ENCODE results near the gene APP.
"Not testable (repeated sequence)": the region's sequence is repeated elsewhere in the genome, so short reads cannot be mapped to it uniquely, and the experiment has no call there.

APP gene

GRCh38 chr21:26093122-26093521, 77.4 kb downstream of the APP start:
- H3K27ac ChIP-seq, result no peak overlapping the region
- H4K20me1 ChIP-seq, result peaks cover 81% of the 10 kb centered on the region
- H3K9ac ChIP-seq, result no peak overlapping the region
- H3K27me3 ChIP-seq, result no peaks in the 10 kb centered on the region
- H3K4me2 ChIP-seq, result no peak overlapping the region
- H3K9me3 ChIP-seq, result no peaks in the 10 kb centered on the region
- H3K36me3 ChIP-seq, result peaks cover 55% of the 10 kb centered on the region
- no peak overlapping the region for H3K4me3 ChIP-seq
- no peaks in the 10 kb centered on the region for H3K4me1 ChIP-seq
- TF ChIP-seq Cebpa-rat (IDR thresholded peaks at IDR 0.05), result no peak

- Histone ChIP-seq H4K20me1 (peaks cover 67% of the 10 kb centered on the region), H3K4me2 (no peak overlapping the region), H3K4me1 (no peaks in the 10 kb centered on the region), H3K27me3 (no peaks in the 10 kb centered on the region), H3K27ac (no peak overlapping the region), H3K4me3 (no peak overlapping the region), H3K9me3 (no peaks in the 10 kb centered on the region), H3K9ac (no peak overlapping the region), H3K36me3 (peaks cover 65% of the 10 kb centered on the region)
- no peak for TF ChIP-seq Cebpa-rat (IDR thresholded peaks at IDR 0.05)
These were observed 79.0 kb downstream of the APP start for GRCh38 chr21:26091480-26092018.

- Histone ChIP-seq H3K27ac (no peak overlapping the region), H3K9me3 (peaks cover 7% of the 10 kb centered on the region; the same call in 1 of the 2 replicates), H3K4me1 (no peaks in the 10 kb centered on the region), H3K27me3 (no peaks in the 10 kb centered on the region), H3K9ac (no peak overlapping the region), H3K36me3 (peaks cover 61% of the 10 kb centered on the region), H3K4me2 (no peak overlapping the region), H4K20me1 (peaks cover 59% of the 10 kb centered on the region), H3K4me3 (no peak overlapping the region)
- no peak for TF ChIP-seq Cebpa-rat (IDR thresholded peaks at IDR 0.05)
These were observed 80.8 kb downstream of the APP start for GRCh38 chr21:26089730-26090129.

- Histone ChIP-seq H4K20me1 (peaks cover 48% of the 10 kb centered on the region), H3K4me2 (no peak overlapping the region), H3K4me3 (no peak overlapping the region), H3K9ac (no peak overlapping the region), H3K4me1 (no peaks in the 10 kb centered on the region), H3K9me3 (peaks cover 13% of the 10 kb centered on the region; the same call in 1 of the 2 replicates), H3K27ac (no peak overlapping the region), H3K27me3 (no peaks in the 10 kb centered on the region), H3K36me3 (peaks cover 67% of the 10 kb centered on the region)
- TF ChIP-seq Cebpa-rat (IDR thresholded peaks at IDR 0.05), result no peak
These were observed 83.2 kb downstream of the APP start for GRCh38 chr21:26087223-26087918.

GRCh38 chr21:26085882-26086281, 84.7 kb downstream of the APP start:
- no peak overlapping the region for H3K4me2 ChIP-seq
- peaks cover 13% of the 10 kb centered on the region; the same call in 1 of the 2 replicates for H3K9me3 ChIP-seq
- H3K9ac ChIP-seq, result no peak overlapping the region
- H3K4me3 ChIP-seq, result no peak overlapping the region
- H3K36me3 ChIP-seq, result peaks cover 65% of the 10 kb centered on the region
- TF ChIP-seq Cebpa-rat (IDR thresholded peaks at IDR 0.05), result no peak
- H4K20me1 ChIP-seq, result peaks cover 35% of the 10 kb centered on the region
- no peak overlapping the region for H3K27ac ChIP-seq
- H3K4me1 ChIP-seq, result no peaks in the 10 kb centered on the region
- H3K27me3 ChIP-seq, result no peaks in the 10 kb centered on the region

GRCh38 chr21:26085127-26085526, 85.4 kb downstream of the APP start:
- Histone ChIP-seq H3K4me1 (no peaks in the 10 kb centered on the region), H3K4me3 (no peak overlapping the region), H3K27ac (no peak overlapping the region), H4K20me1 (peaks cover 28% of the 10 kb centered on the region; the same call in 1 of the 2 replicates), H3K36me3 (peaks cover 65% of the 10 kb centered on the region), H3K4me2 (no peak overlapping the region), H3K9me3 (peaks cover 13% of the 10 kb centered on the region; the same call in 1 of the 2 replicates), H3K27me3 (no peaks in the 10 kb centered on the region), H3K9ac (no peak overlapping the region)
- TF ChIP-seq Cebpa-rat (IDR thresholded peaks at IDR 0.05), result no peak

- TF ChIP-seq Cebpa-rat (IDR thresholded peaks at IDR 0.05), result no peak
- Histone ChIP-seq H3K27me3 (no peaks in the 10 kb centered on the region), H3K4me2 (no peak overlapping the region), H3K9ac (no peak overlapping the region), H3K4me3 (no peak overlapping the region), H3K27ac (no peak overlapping the region), H3K36me3 (peaks cover 50% of the 10 kb centered on the region), H4K20me1 (peaks cover 19% of the 10 kb centered on the region; the same call in 1 of the 2 replicates), H3K9me3 (peaks cover 13% of the 10 kb centered on the region; the same call in 1 of the 2 replicates), H3K4me1 (no peaks in the 10 kb centered on the region)
These were observed 88.0 kb downstream of the APP start for GRCh38 chr21:26082549-26082948.

GRCh38 chr21:26081175-26081760, 89.3 kb downstream of the APP start:
- not testable (repeated sequence) for H3K4me3 ChIP-seq, H3K9ac ChIP-seq, H3K4me2 ChIP-seq, H3K27me3 ChIP-seq, H3K4me1 ChIP-seq, H3K27ac ChIP-seq
- peaks cover 13% of the 10 kb centered on the region; the same call in 1 of the 2 replicates for H3K9me3 ChIP-seq
- H3K36me3 ChIP-seq, result peaks cover 46% of the 10 kb centered on the region
- peaks cover 28% of the 10 kb centered on the region; the same call in 1 of the 2 replicates for H4K20me1 ChIP-seq

GRCh38 chr21:26080211-26080610, 90.4 kb downstream of the APP start:
- no peaks in the 10 kb centered on the region for H3K4me1 ChIP-seq
- peaks cover 42% of the 10 kb centered on the region for H3K36me3 ChIP-seq
- no peak for TF ChIP-seq Cebpa-rat (IDR thresholded peaks at IDR 0.05)
- H3K27ac ChIP-seq, result no peak overlapping the region
- peaks cover 28% of the 10 kb centered on the region; the same call in 1 of the 2 replicates for H4K20me1 ChIP-seq
- no peak overlapping the region for H3K4me3 ChIP-seq
- no peak overlapping the region for H3K9ac ChIP-seq
- peaks cover 10% of the 10 kb centered on the region; the same call in 1 of the 2 replicates for H3K9me3 ChIP-seq
- no peaks in the 10 kb centered on the region for H3K27me3 ChIP-seq
- no peak overlapping the region for H3K4me2 ChIP-seq

GRCh38 chr21:26079366-26079765, 91.2 kb downstream of the APP start:
- Histone ChIP-seq H3K27ac (no peak overlapping the region), H4K20me1 (peaks cover 37% of the 10 kb centered on the region; the same call in 1 of the 2 replicates), H3K9ac (no peak overlapping the region), H3K27me3 (no peaks in the 10 kb centered on the region), H3K4me2 (no peak overlapping the region), H3K9me3 (peaks cover 5% of the 10 kb centered on the region; the same call in 1 of the 2 replicates), H3K4me1 (no peaks in the 10 kb centered on the region), H3K36me3 (peaks cover 36% of the 10 kb centered on the region), H3K4me3 (no peak overlapping the region)
- no peak for TF ChIP-seq Cebpa-rat (IDR thresholded peaks at IDR 0.05)
